Spleen (tissue), 11 donors: ENCODE measurements around the gene CAMTA1. TPM values are rescaled to one million over a fixed set of nuclear protein-coding genes. Genes with fewer than 3 reads are reported as not detected.
A peak's percentile ranks its signal among the peaks of the same experiment; 100 is the strongest.

Source experiments
- DNase-seq: peaks from one replicate; pipeline ENCODE4 v3.0.0-alpha.2; 2020
- H3K27ac ChIP-seq, 8 donors: fragments of 200-600 bp; sonication (generic) in 7 of 8; 1 replicate in 4 of 8; 2 replicates in 4 of 8; pipeline versions ENCODE4 v1.5.0 to v1.8.0; 2016 to 2021; ENCODE audit warnings: inconsistent platforms in 4 of 8, mild to moderate bottlenecking in 4 of 8, moderate library complexity in 1 of 8
- H3K27me3 ChIP-seq, 7 donors: fragments of 200-600 bp; sonication (generic) in 6 of 7; replicated peaks in 1 of 7; 1 replicate in 4 of 7; 2 replicates in 3 of 7; pipeline versions ENCODE4 v1.5.0 to v1.8.0; 2016 to 2021; ENCODE audit warnings: inconsistent platforms in 3 of 7, mild to moderate bottlenecking in 1 of 7
- H3K36me3 ChIP-seq, 6 donors: fragments of 200-600 bp; sonication (generic) in 5 of 6; 1 replicate in 4 of 6; 2 replicates in 2 of 6; pipeline versions ENCODE4 v1.5.0 to v1.8.0; 2016 to 2021; ENCODE audit warnings: inconsistent platforms in 2 of 6
- H3K4me1 ChIP-seq, 6 donors: fragments of 200-600 bp; sonication (generic) in 5 of 6; 1 replicate in 3 of 6; 2 replicates in 3 of 6; pipeline versions ENCODE4 v1.5.0 to v1.8.0; 2016 to 2021; ENCODE audit warnings: inconsistent platforms in 3 of 6
- H3K4me3 ChIP-seq, 8 donors: fragments of 200-600 bp; sonication (generic) in 7 of 8; 1 replicate in 4 of 8; 2 replicates in 4 of 8; pipeline versions ENCODE4 v1.5.0 to v1.8.0; 2016 to 2021; ENCODE audit warnings: inconsistent platforms in 4 of 8, mild to moderate bottlenecking in 4 of 8, moderate library complexity in 2 of 8
- H3K9me3 ChIP-seq, 8 donors: fragments of 200-600 bp; sonication (generic) in 7 of 8; 1 replicate in 4 of 8; 2 replicates in 4 of 8; pipeline versions ENCODE4 v1.5.0 to v1.8.0; 2016 to 2021; ENCODE audit warnings: inconsistent platforms in 4 of 8
- POLR2A ChIP-seq, 3 donors: fragments of 450-650 bp; IDR thresholded peaks; one replicate each; pipeline ENCODE4 v1.5.1; 2017; ENCODE audit warnings: antibody characterized with exemption in 3 of 3, mild to moderate bottlenecking in 1 of 3
- POLR2AphosphoS5 ChIP-seq, 3 donors: sonication (generic); formaldehyde crosslinking; IDR thresholded peaks; one replicate each; pipeline ENCODE4 v1.5.1; 2017; ENCODE audit warnings: antibody characterized with exemption in 3 of 3
- WGBS, 5 donors: extraction: QIAGEN DNeasy Blood & Tissue Kit in 3 of 5; methylation state at CpG; one replicate each; pipeline versions ENCODE4 v1.1.5 to v1.1.7; 2013 to 2018; 5-methylcytosine and 5-hydroxymethylcytosine counted together
- intact Hi-C: fragments of 100-400 bp; cut with DNase I; formaldehyde crosslinking; loops from one replicate; pipeline ENCODE4 v1.15.0; 2023; ENCODE audit warnings: low total_unique reads
- polyA plus RNA-seq, 3 donors: library from polyadenylated mRNA; stranded (reverse); fragments of 200-250 nt; gene quantifications; one replicate each; pipeline ENCODE4 v1.2.1, GENCODE V29; 2013
- total RNA-seq, 7 donors: library from RNA; depleted of rRNA in 3 of 7; stranded (reverse); fragments of >200 nt in 3 of 7; fragmentation: NEBNext Ultra II Directional in 4 of 7; extraction: Animal tissue kit (Norgen Biotek cat#: 25700) in 4 of 7; gene quantifications; one replicate each; pipeline versions ENCODE4 v1.1.0 to v1.2.1, GENCODE V29; 2016 to 2021
- TF ChIP-seq, protein P1 (sequence below), 11 experiments: fragments of 200-600 bp in 7 of 11; fragments of 450-650 bp in 4 of 11; sonication (generic) in 4 of 11; IDR thresholded peaks in 8 of 11; conservative IDR thresholded peaks in 3 of 11; 1 replicate in 7 of 11; 2 replicates in 4 of 11; pipeline versions ENCODE4 v1.4.0 to v1.8.0; 2016 to 2021; ENCODE audit warnings: antibody characterized with exemption in 11 of 11, inconsistent platforms in 4 of 11, mild to moderate bottlenecking in 1 of 11
- donor health status: healthy with polysubstance abuse.
- donor health status: DM: no; HTN: no; CAD: no; lungs with moderate emphysema.
- donor health status: DM: no; HTN: no; CAD: no.
- donor health status: Bipolar disorder and iron deficiency.
- donor health status: healthy.
- donor health status: DM: no; HTN: no; CAD: no.
- donor health status: DM: yes; HTN: yes; CAD: no.

The CAMTA1 gene
- total and polyA plus RNA-seq, 10 donors: 53.0 to 106 (median 77.3) TPM

DNA sequence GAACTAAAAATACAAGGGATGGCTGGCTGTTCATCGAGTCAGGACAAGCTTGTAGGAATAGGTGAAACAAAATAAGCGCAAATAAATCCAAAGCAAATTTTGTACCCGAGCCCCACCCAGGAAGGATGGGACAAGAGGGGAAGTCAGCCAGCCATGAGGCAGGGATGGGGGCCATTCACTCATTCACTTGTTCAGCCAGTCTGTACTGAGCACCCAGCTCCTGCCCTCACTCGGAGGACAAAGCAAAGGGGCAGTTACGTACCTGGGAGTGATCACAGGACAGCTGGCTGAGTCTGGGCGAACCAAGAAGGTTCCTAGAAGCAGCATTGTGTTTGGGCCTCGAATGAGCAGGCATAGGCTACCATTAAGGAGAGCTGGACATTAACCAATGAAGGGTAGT lies 891.9 kb downstream of the CAMTA1 start:
- no peak for DNase-seq
- H3K27me3 ChIP-seq: peaks cover 0 to 35% (median 7%) of the 10 kb centered on the region in 7 donors
- H3K27ac ChIP-seq: no peak overlapping the region
- no peaks in the 10 kb centered on the region for H3K36me3 ChIP-seq
- WGBS, 5 donors: 82 to 97% (median 91%) methylated on average over 7 of the region's 7 CpGs
- TF ChIP-seq, protein P1, sequence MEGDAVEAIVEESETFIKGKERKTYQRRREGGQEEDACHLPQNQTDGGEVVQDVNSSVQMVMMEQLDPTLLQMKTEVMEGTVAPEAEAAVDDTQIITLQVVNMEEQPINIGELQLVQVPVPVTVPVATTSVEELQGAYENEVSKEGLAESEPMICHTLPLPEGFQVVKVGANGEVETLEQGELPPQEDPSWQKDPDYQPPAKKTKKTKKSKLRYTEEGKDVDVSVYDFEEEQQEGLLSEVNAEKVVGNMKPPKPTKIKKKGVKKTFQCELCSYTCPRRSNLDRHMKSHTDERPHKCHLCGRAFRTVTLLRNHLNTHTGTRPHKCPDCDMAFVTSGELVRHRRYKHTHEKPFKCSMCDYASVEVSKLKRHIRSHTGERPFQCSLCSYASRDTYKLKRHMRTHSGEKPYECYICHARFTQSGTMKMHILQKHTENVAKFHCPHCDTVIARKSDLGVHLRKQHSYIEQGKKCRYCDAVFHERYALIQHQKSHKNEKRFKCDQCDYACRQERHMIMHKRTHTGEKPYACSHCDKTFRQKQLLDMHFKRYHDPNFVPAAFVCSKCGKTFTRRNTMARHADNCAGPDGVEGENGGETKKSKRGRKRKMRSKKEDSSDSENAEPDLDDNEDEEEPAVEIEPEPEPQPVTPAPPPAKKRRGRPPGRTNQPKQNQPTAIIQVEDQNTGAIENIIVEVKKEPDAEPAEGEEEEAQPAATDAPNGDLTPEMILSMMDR (IDR thresholded peaks at IDR 0.05 in 8 of 11, conservative IDR thresholded peaks at IDR 0.05 in 3 of 11): no peak
- TF ChIP-seq POLR2AphosphoS5 (IDR thresholded peaks at IDR 0.05): no peak
- TF ChIP-seq POLR2A (IDR thresholded peaks at IDR 0.05): no peak
- H3K4me1 ChIP-seq: peaks cover 5 to 37% (median 26%) of the 10 kb centered on the region in 6 donors
- H3K9me3 ChIP-seq: no peaks in the 10 kb centered on the region
- intact Hi-C loops: no loop called here
- no peak overlapping the region for H3K4me3 ChIP-seq

DNA sequence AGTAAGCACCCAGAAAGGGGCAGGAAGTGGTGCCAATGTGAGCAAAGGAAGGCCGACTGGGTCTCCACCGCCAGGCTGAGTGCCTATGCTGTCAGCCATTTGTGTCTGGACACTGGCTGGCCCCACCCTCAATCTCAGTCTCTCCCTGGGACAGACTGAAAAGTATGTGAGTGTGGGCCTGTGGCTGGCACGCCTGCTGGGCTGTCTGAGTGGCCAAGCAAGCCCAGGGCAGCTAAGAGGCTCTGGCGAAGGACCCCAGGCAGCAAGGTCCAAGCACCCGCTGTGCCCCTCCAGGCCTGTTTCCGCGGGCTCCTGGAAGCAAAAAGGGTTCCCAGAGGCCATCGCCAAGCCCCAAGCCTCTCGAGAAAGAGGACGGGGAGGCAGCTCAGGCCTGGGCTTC lies 892.6 kb downstream of the CAMTA1 start:
- intact Hi-C loops: no loop called here
- Histone ChIP-seq H3K9me3 (no peaks in the 10 kb centered on the region), H3K4me3 (no peak overlapping the region), H3K4me1 (peaks cover 5 to 34% (median 24%) of the 10 kb centered on the region in 6 donors), H3K27ac (no peak overlapping the region), H3K27me3 (peaks cover 0 to 35% (median 7%) of the 10 kb centered on the region in 7 donors), H3K36me3 (no peaks in the 10 kb centered on the region)
- TF ChIP-seq, protein P1 (IDR thresholded peaks at IDR 0.05 in 8 of 11, conservative IDR thresholded peaks at IDR 0.05 in 3 of 11): no peak
- TF ChIP-seq POLR2AphosphoS5 (IDR thresholded peaks at IDR 0.05): no peak
- no peak for DNase-seq
- 79 to 94% (median 89%) methylated on average over 10 of the region's 10 CpGs for WGBS, 5 donors

GRCh38 chr1:7678491-7679158 lies 893.4 kb downstream of the CAMTA1 start:
- Histone ChIP-seq H3K4me3 (no peak overlapping the region), H3K36me3 (no peaks in the 10 kb centered on the region), H3K4me1 (peaks cover 5 to 30% (median 22%) of the 10 kb centered on the region in 6 donors), H3K27me3 (peaks cover 0 to 35% (median 7%) of the 10 kb centered on the region in 7 donors), H3K27ac (peak overlapping the region in 2 of 8 donors; percentile 28 to 87), H3K9me3 (no peaks in the 10 kb centered on the region)
- intact Hi-C loops: no loop called here
- 86 to 94% (median 86%) methylated on average over 7 to 9 of the region's 9 CpGs for WGBS, 5 donors
- TF ChIP-seq, protein P1 (IDR thresholded peaks at IDR 0.05 in 8 of 11, conservative IDR thresholded peaks at IDR 0.05 in 3 of 11): no peak
- TF ChIP-seq POLR2A (IDR thresholded peaks at IDR 0.05): no peak
- no peak for TF ChIP-seq POLR2AphosphoS5 (IDR thresholded peaks at IDR 0.05)
- no peak for DNase-seq

- Histone ChIP-seq H3K27ac (peak overlapping the region in 7 of 8 donors; percentile 55 to 87 (median 74)), H3K27me3 (peaks cover 0 to 35% (median 7%) of the 10 kb centered on the region in 7 donors), H3K36me3 (no peaks in the 10 kb centered on the region), H3K9me3 (no peaks in the 10 kb centered on the region), H3K4me1 (peaks cover 5 to 30% (median 22%) of the 10 kb centered on the region in 6 donors), H3K4me3 (peak overlapping the region in 6 of 8 donors; percentile 61 to 81 (median 69))
- TF ChIP-seq, protein P1 (IDR thresholded peaks at IDR 0.05 in 8 of 11, conservative IDR thresholded peaks at IDR 0.05 in 3 of 11): no peak
- no peak for TF ChIP-seq POLR2A (IDR thresholded peaks at IDR 0.05)
- TF ChIP-seq POLR2AphosphoS5 (IDR thresholded peaks at IDR 0.05): no peak
- WGBS, 5 donors: 69 to 83% (median 79%) methylated on average over 5 to 17 of the region's 17 CpGs
- intact Hi-C loops: no loop called here
- DNase-seq: no peak
These were observed 894.1 kb downstream of the CAMTA1 start for GRCh38 chr1:7679159-7679872.
